K562 (cell line): ENCODE results near the gene FCGR3A. TPM values are rescaled to one million over a fixed set of nuclear protein-coding genes. Genes with fewer than 3 reads are reported as not detected.

Source experiments
- ARID3A ChIP-seq: IDR thresholded peaks from 2 replicates; pipeline ENCODE4 v1.6.1; 2012; ENCODE audit warnings: low read depth, low read length, improper control_type of control experiment, borderline replicate concordance
- ASH1L ChIP-seq: fragments of 450-650 bp; IDR thresholded peaks from 2 replicates; pipeline ENCODE4 v1.6.1; 2018; ENCODE audit warnings: borderline replicate concordance, mild to moderate bottlenecking, low read depth; ENCODE audit not compliant: partially characterized antibody
- CLOCK ChIP-seq: fragments of 250-450 bp; sonication (Bioruptor Pico); IDR thresholded peaks from 2 replicates; pipeline ENCODE4 v1.4.0; 2020; ENCODE audit warnings: mild to moderate bottlenecking, moderate library complexity, borderline replicate concordance
- EP400 ChIP-seq: fragments of 450-650 bp; IDR thresholded peaks from 2 replicates; pipeline ENCODE4 v1.6.1; 2017; ENCODE audit warnings: antibody characterized with exemption, mild to moderate bottlenecking, moderate library complexity
- MAZ ChIP-seq, 2 experiments: fragments of 450-650 bp in 1 of 2; sonication (generic) in 1 of 2; formaldehyde crosslinking; IDR thresholded peaks in 1 of 2; conservative IDR thresholded peaks in 1 of 2; 2 replicates each; pipeline versions ENCODE4 v1.4.0 to v1.5.0; 2020; ENCODE audit warnings: mild to moderate bottlenecking in 1 of 2, missing genetic modification reagents in 1 of 2
- MNT ChIP-seq, 2 experiments: fragments of 450-650 bp; conservative IDR thresholded peaks; 2 replicates each; pipeline ENCODE4 v1.6.1; 2017; ENCODE audit warnings: mild to moderate bottlenecking in 2 of 2, moderate library complexity in 2 of 2
- PTBP1 ChIP-seq: fragments of 200-400 bp; formaldehyde crosslinking; IDR thresholded peaks from 2 replicates; pipeline ENCODE4 v1.6.1; 2017; ENCODE audit warnings: low read depth, low read length
- RAD21 ChIP-seq, 2 experiments: fragments of 250-450 bp in 1 of 2; fragments of 450-650 bp in 1 of 2; sonication (Bioruptor Pico) in 1 of 2; formaldehyde crosslinking in 1 of 2; IDR thresholded peaks in 1 of 2; conservative IDR thresholded peaks in 1 of 2; 2 replicates each; pipeline versions ENCODE4 v1.4.0 to v1.8.0; 2020 to 2022; ENCODE audit warnings: mild to moderate bottlenecking in 2 of 2, moderate library complexity in 1 of 2
- RBM17 ChIP-seq: fragments of 200-400 bp; formaldehyde crosslinking; IDR thresholded peaks from 2 replicates; pipeline ENCODE4 v1.6.1; 2017; ENCODE audit warnings: low read depth, mild to moderate bottlenecking, low read length, borderline replicate concordance
- SAFB2 ChIP-seq: fragments of 200-400 bp; formaldehyde crosslinking; IDR thresholded peaks from 2 replicates; pipeline ENCODE4 v1.6.1; 2018; ENCODE audit warnings: borderline replicate concordance, low read length, low read depth, moderate library complexity; ENCODE audit not compliant: severe bottlenecking
- TGIF2 ChIP-seq: sonication (generic); formaldehyde crosslinking; IDR thresholded peaks from 2 replicates; pipeline ENCODE4 v1.8.1; 2022; ENCODE audit warnings: mild to moderate bottlenecking, missing genetic modification reagents, moderate library complexity
- ZFP91 ChIP-seq: sonication (generic); formaldehyde crosslinking; IDR thresholded peaks from 2 replicates; pipeline ENCODE4 v1.8.0; 2022; ENCODE audit warnings: mild to moderate bottlenecking, missing genetic modification reagents
- ZNF121 ChIP-seq: sonication (generic); formaldehyde crosslinking; conservative IDR thresholded peaks from 2 replicates; pipeline ENCODE4 v1.8.0; 2022; ENCODE audit warnings: missing genetic modification reagents
- ZNF311 ChIP-seq: fragments of 250-450 bp; sonication (Bioruptor Pico); IDR thresholded peaks from 2 replicates; pipeline ENCODE4 v1.4.0; 2020; ENCODE audit warnings: mild to moderate bottlenecking, moderate library complexity
- ZNF76 ChIP-seq: fragments of 250-450 bp; sonication (Bioruptor Pico); IDR thresholded peaks from 2 replicates; pipeline ENCODE4 v1.4.0; 2020; ENCODE audit warnings: mild to moderate bottlenecking, moderate library complexity, borderline replicate concordance
- polyA plus RNA-seq, 8 experiments: library from polyadenylated mRNA; depleted of rRNA in 4 of 8; stranded (reverse) in 5 of 8; unstranded in 3 of 8; fragments of >200 nt; fragmentation: Nextera tagmentation in 2 of 8; fragmentation: Illumina TruSeq in 1 of 8; extraction: Ambion mirVana in 2 of 8; extraction: Trizol in 1 of 8; gene quantifications; 2 replicates each; pipeline versions ENCODE4 v1.2.1 to v1.2.3, GENCODE V29; 2011 to 2014; ENCODE audit warnings: inconsistent platforms in 1 of 8, missing spikeins in 1 of 8
- total RNA-seq, 7 experiments: library from RNA; depleted of rRNA in 6 of 7; stranded (reverse); fragments of >200 nt in 6 of 7; fragmentation: Illumina TruSeq in 2 of 7; extraction: Trizol in 2 of 7; gene quantifications; 2 replicates each; pipeline versions ENCODE4 v1.2.1 to v1.2.3, GENCODE V29; 2011 to 2021; ENCODE audit warnings: low replicate concordance in 1 of 7
- TF ChIP-seq, protein P1 (sequence below): fragments of 450-650 bp; conservative IDR thresholded peaks from 2 replicates; pipeline ENCODE4 v1.6.1; 2016; ENCODE audit warnings: missing genetic modification characterization, low read depth, mild to moderate bottlenecking, missing compliant biosample characterization, moderate library complexity

The FCGR3A gene
- total and polyA plus RNA-seq, 9 of the 15 experiments (the other 6 are each of a cell fraction or from before 2014, with no cell fraction given), result 0.04 to 0.29 (median 0.14) TPM; not detected in 3

- TF ChIP-seq MNT (conservative IDR thresholded peaks at IDR 0.05) (peak; percentile 81 to 91), PTBP1 (no peak), ARID3A (no peak), ZNF121 (CRISPR knock-in tag) (no peak), MAZ (CRISPR knock-in tag; conservative IDR thresholded peaks at IDR 0.05 in 1 of 2, IDR thresholded peaks at IDR 0.05 in 1 of 2) (peak in 1 of 2 experiments; percentile 43; a peak in 1 of 4 replicates), EP400 (peak; percentile 73), SAFB2 (no peak), CLOCK (CRISPR knock-in tag) (no peak), ASH1L (peak; percentile 27), TGIF2 (CRISPR knock-in tag) (no peak), RBM17 (no peak), ZFP91 (no peak), ZNF76 (no peak), RAD21 (CRISPR knock-in tag; conservative IDR thresholded peaks at IDR 0.05 in 1 of 2, IDR thresholded peaks at IDR 0.05 in 1 of 2) (no peak), ZNF311 (CRISPR knock-in tag) (no peak)
- TF ChIP-seq, protein P1, sequence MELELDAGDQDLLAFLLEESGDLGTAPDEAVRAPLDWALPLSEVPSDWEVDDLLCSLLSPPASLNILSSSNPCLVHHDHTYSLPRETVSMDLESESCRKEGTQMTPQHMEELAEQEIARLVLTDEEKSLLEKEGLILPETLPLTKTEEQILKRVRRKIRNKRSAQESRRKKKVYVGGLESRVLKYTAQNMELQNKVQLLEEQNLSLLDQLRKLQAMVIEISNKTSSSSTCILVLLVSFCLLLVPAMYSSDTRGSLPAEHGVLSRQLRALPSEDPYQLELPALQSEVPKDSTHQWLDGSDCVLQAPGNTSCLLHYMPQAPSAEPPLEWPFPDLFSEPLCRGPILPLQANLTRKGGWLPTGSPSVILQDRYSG (tag), result no peak
Measured at GRCh38 chr1:161506336-161507223, 43.0 kb downstream of the FCGR3A start (continued).
